ENCODE results near the gene NCOR1.
"Not testable (repeated sequence)": the region's sequence is repeated elsewhere in the genome, so short reads cannot be mapped to it uniquely, and the experiment has no call there.

Gene NCOR1

DNA sequence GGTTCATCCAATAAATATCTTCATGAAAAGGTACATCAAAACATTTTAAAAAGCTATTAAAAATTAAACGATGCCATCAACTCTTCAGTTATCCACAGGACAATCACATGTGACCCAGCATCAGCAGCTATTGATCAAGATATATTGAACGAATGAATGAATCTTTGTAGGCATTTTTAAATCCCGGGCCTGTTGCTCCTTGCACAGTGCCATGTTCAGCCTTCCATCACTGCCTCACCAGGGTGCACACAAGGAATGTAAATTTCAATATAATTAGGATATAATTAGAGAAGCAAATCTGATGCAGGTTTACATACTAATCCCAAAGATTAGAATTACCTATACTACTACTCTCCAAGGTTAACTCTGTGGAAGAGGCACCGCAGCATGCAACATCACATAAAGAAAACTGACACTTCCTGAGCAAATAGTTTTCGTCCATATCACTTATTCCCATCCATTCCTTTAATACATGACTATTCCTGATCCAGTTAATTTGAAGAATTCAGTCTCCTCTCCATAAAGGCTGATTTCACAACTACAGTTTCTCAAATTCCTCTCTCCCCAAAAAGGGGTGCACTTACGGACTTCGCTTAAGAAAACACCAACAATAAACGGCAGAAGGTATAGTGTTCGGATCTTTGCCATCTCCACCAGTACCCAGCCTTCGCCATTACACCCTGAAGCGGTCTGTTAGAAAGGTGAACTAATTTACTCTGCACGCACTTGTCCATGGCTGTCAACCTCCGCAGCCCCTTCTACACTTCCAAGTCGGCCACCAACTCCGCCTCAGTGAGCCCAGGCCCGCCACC, 938 bp downstream of the NCOR1 start:
- DNase-seq, result no peak

GRCh38 chr17:16212793-16213192, 2.5 kb downstream of the NCOR1 start:
- no peak for DNase-seq

DNA sequence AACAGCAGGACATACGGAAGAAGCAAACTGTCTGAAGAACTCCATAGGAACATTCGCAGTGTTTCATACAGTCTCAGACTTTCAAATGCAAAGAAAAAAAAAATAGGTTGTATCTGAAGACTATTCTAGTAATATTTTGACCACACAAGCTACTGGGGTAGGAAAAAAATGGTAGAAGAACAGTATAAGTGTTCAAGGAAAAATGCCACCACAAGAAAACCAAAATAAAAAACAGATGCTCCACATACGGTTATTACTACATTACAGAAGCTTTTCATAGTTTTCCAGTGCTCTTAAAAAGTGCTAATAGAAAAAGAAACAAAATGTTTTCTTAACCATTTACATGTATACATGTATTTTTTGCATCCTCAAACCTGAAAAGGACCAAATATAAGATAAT, 3.7 kb downstream of the NCOR1 start:
- no peak for DNase-seq

- not testable (repeated sequence) for DNase-seq
These were observed 10.6 kb downstream of the NCOR1 start for GRCh38 chr17:16204763-16205162.

GRCh38 chr17:16202554-16203500, 12.5 kb downstream of the NCOR1 start:
- DNase-seq, result not testable (repeated sequence)

GRCh38 chr17:16201693-16202131, 13.6 kb downstream of the NCOR1 start:
- DNase-seq, result not testable (repeated sequence)

DNA sequence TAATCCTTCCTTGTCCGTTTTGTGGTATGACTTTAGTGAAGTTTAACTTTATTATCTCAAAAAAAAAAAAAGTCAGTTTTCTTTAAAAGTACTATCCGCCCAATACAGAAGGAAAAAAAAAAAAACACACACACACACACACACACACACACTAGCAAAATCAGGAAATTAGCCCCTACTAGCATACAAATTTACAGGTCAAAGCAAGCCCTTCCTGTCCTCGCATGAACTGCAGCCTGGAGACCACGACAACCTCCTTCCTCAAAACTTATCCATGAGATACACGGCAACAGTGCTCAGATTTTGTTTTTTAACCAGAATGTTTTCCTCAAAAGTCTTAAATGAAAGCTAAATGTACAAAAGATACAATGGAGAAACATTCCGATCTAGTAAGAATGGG, 16.2 kb downstream of the NCOR1 start:
- no peak for DNase-seq

GRCh38 chr17:16197276-16197675, 18.1 kb downstream of the NCOR1 start:
- DNase-seq, result no peak

- DNase-seq, result not testable (repeated sequence)
These were observed 21.0 kb downstream of the NCOR1 start for GRCh38 chr17:16194307-16194835.

- DNase-seq, result no peak
These were observed 23.7 kb downstream of the NCOR1 start for GRCh38 chr17:16191604-16192003.

DNA sequence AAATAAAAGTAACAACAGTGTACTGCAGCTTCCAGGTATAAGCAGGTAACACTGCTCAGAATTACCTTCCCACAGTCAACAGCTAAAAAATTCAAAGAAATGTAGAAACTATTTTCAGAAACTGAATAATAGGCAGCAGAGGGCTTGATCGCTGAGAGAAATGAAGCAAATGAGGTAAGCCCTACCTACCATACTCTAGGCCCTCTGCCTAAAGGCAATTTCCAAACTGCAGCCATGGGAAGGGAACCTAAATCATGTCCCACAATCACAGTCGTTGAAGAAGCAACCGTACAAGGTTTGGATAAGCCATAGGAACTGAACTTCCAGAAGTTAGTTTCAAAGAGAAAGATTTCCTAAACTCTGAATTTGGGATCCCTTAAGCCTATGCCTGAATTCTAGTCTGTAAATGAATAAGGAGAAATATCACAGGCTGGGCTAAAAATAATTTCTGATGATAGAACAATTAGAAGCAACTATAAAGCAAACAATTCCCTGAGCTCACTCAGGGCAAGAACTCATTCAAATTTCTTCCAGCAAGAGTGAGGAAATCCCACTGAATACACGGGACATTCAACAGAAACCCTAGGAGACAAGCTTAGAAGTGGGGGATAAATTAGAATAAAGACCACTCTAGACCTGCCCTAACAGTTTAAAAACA, 24.5 kb downstream of the NCOR1 start:
- DNase-seq, result no peak

GRCh38 chr17:16189791-16190348, 25.5 kb downstream of the NCOR1 start:
- DNase-seq, result no peak

- DNase-seq, result no peak
These were observed 27.7 kb downstream of the NCOR1 start for GRCh38 chr17:16187642-16188041.

DNA sequence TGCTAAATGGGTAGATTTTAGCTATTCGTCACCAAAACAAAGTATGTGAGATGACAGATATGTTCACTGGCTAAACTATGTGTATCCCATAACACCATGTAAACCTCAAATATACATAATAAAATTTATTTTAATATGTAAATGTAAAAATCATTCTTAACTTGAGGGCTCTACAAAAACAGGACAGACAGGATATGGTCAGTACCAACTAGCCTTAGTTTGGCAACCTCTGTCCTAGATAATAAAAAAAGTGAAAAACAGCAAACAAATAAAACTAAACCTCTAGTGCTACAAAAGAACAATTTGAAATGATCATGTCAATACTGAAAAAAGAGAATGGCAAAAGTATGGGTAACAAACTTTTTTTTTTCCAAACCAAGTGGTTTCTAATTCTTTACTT, 33.8 kb downstream of the NCOR1 start:
- DNase-seq, result no peak

DNA sequence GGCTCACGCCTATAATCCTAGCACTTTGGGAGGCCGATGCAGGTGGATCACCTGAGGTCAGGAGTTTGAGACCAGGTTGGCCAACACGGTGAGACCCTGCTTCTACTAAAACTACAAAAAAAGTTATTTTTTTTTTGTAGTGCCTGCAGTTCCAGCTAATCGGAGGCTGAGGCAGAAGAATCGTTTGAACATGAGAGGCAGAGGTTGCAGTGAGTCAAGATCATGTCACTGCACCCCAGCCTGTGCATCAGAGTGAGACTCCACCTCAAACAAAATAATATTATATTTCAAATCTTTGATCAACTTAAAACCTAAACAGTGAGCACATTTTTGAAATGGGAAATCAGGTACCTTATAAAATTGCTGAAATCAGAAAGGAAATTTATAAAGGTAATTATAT, 36.5 kb downstream of the NCOR1 start:
- no peak for DNase-seq

GRCh38 chr17:16171613-16172012, 43.7 kb downstream of the NCOR1 start:
- no peak for DNase-seq

- DNase-seq, result not testable (repeated sequence)
These were observed 48.6 kb downstream of the NCOR1 start for GRCh38 chr17:16166766-16167165.

GRCh38 chr17:16158714-16159113, 56.6 kb downstream of the NCOR1 start:
- no peak for DNase-seq

DNA sequence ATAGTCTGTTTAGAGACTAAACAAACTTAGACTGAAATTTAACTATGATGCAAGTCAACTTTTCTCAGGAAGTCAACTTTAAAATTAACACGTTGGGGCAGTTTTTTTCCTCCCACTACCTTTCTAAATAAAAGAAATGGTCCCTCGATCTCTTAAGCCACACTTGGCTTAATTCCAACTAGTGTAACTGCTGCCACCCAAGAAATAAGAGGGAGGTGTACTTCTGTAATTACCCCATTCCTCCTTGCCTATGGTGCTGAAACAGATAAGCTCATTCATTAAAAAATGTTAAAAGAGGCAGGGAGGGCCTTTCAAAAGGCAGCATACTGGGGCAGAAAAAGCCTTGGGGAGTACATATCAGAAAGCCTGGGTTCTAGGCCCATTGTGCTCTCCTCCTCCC, 59.8 kb downstream of the NCOR1 start:
- DNase-seq, result no peak

GRCh38 chr17:16152326-16152725, 63.0 kb downstream of the NCOR1 start:
- DNase-seq, result not testable (repeated sequence)

DNA sequence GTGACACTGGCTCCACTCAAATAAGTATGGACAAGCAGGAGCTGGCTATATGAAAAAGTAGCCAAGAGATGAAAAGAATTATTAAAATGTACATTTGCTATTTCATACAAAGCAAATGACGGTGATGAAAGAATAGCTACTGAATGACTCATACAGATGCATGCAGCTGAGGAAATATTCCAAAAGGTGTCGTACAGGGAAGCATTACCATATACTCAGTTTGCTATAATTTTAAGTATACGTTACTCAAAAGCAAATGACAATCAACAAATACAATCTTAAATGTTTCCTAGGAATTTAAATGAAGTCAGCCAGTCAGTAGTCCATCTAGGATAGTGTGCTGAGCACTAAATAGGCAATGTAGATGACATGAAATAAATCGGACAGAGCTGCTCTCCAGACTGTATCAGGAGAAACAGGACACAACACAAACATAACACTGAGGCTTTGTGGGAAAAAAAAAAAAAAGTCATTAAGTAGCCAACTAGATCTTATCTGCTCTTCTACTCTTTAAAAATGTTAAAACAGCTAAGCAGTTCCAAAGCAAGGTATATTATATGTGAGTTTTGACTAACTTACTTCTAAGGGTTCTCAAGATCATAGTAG, 65.0 kb downstream of the NCOR1 start:
- no peak for DNase-seq

GRCh38 chr17:16148596-16148995, 66.7 kb downstream of the NCOR1 start:
- no peak for DNase-seq

All from CD4-positive, alpha-beta T cell treated with Interferon gamma for 1 hour (primary cell).